ENCODE results near the gene DEPDC1.

GRCh38 chr1:68449901-68450300 lies 47.0 kb downstream of the DEPDC1 start, which contains the start of gene RPE65:
- TF ChIP-seq GATA3 (IDR thresholded peaks at IDR 0.05; ENCODE audit: low read depth, low read length) (no peak), GATA2 (IDR thresholded peaks at IDR 0.05; ENCODE audit: low read depth, low read length) (no peak)
